ENCODE measurements around the gene TEX52. TPM values are rescaled to one million over a fixed set of nuclear protein-coding genes. Genes with fewer than 3 reads are reported as not detected.
"Not testable (repeated sequence)": the region's sequence is repeated elsewhere in the genome, so short reads cannot be mapped to it uniquely, and the experiment has no call there.

The TEX52 gene
- total RNA-seq, 1 experiment from 2014 or later = not detected

- H3K4me1 ChIP-seq (ENCODE audit: insufficient read depth, low read length, poor library complexity, severe bottlenecking) = no peaks in the 10 kb centered on the region
- no peak overlapping the region for H3K27ac ChIP-seq (ENCODE audit: low read depth, low read length, poor library complexity, severe bottlenecking)
- no peak for DNase-seq (ENCODE audit: low spot score)
- no peak overlapping the region for H3K4me3 ChIP-seq (ENCODE audit: low read depth, low read length, poor library complexity, severe bottlenecking)
- intact Hi-C loops (cut with micrococcal nuclease; ENCODE audit: unreplicated experiment) = no loop called here
- no TSS peak for BruUV-seq (replicated peaks)
- ChIA-PET CTCF (interaction anchor here (0.8 kb wide), 1 partner anchor 177 kb away, joined by 3 read pairs; no protein-coding TSS in a partner anchor), POLR2A (ENCODE audit: low non-redundant PET) (interaction anchor here (0.6 kb wide), 1 partner anchor 827 kb away, joined by 4 read pairs; no protein-coding TSS in a partner anchor)
- H3K9me3 ChIP-seq (ENCODE audit: low read depth, low read length, poor library complexity, severe bottlenecking) = no peaks in the 10 kb centered on the region
- H3K27me3 ChIP-seq (replicated peaks; ENCODE audit: insufficient read depth, low read depth, low read length, poor library complexity) = no peaks in the 10 kb centered on the region
- TF ChIP-seq CTCF (conservative IDR thresholded peaks at IDR 0.05; ENCODE audit: low read depth, low read length) = no peak
- no peak for TF ChIP-seq EZH2 (IDR thresholded peaks at IDR 0.05; ENCODE audit: borderline replicate concordance, low read depth, low read length, poor library complexity, severe bottlenecking)
- peaks cover 90% of the 10 kb centered on the region for H3K36me3 ChIP-seq (ENCODE audit: insufficient read depth, low read length, poor library complexity, severe bottlenecking)
Observed at GRCh38 chr12:2864198-2864597, 7.4 kb upstream of the TEX52 start.

- H3K9me3 ChIP-seq (ENCODE audit: low read depth, low read length, poor library complexity, severe bottlenecking); DNase-seq (ENCODE audit: low spot score); H3K27ac ChIP-seq (ENCODE audit: low read depth, low read length, poor library complexity, severe bottlenecking); BruUV-seq (replicated peaks); H3K4me1 ChIP-seq (ENCODE audit: insufficient read depth, low read length, poor library complexity, severe bottlenecking); H3K27me3 ChIP-seq (replicated peaks; ENCODE audit: insufficient read depth, low read depth, low read length, poor library complexity); intact Hi-C loops (cut with micrococcal nuclease; ENCODE audit: unreplicated experiment); H3K4me3 ChIP-seq (ENCODE audit: low read depth, low read length, poor library complexity, severe bottlenecking): not testable (repeated sequence)
- peaks cover 90% of the 10 kb centered on the region for H3K36me3 ChIP-seq (ENCODE audit: insufficient read depth, low read length, poor library complexity, severe bottlenecking)
- ChIA-PET POLR2A (ENCODE audit: low non-redundant PET) (interaction anchor here (0.6 kb wide), 1 partner anchor 826 kb away, joined by 4 read pairs; no protein-coding TSS in a partner anchor), CTCF (interaction anchor here (0.8 kb wide), 1 partner anchor 178 kb away, joined by 3 read pairs; no protein-coding TSS in a partner anchor)
Observed at GRCh38 chr12:2863402-2863801, 6.6 kb upstream of the TEX52 start.

GRCh38 chr12:2862876-2863275 lies 6.0 kb upstream of the TEX52 start:
- Histone ChIP-seq H3K9me3 (ENCODE audit: low read depth, low read length, poor library complexity, severe bottlenecking) (no peaks in the 10 kb centered on the region), H3K4me1 (ENCODE audit: insufficient read depth, low read length, poor library complexity, severe bottlenecking) (no peaks in the 10 kb centered on the region), H3K4me3 (ENCODE audit: low read depth, low read length, poor library complexity, severe bottlenecking) (no peak overlapping the region), H3K36me3 (ENCODE audit: insufficient read depth, low read length, poor library complexity, severe bottlenecking) (peaks cover 90% of the 10 kb centered on the region), H3K27ac (ENCODE audit: low read depth, low read length, poor library complexity, severe bottlenecking) (no peak overlapping the region), H3K27me3 (replicated peaks; ENCODE audit: insufficient read depth, low read depth, low read length, poor library complexity) (no peaks in the 10 kb centered on the region)
- DNase-seq (ENCODE audit: low spot score) = no peak
- no TSS peak for BruUV-seq (replicated peaks)
- TF ChIP-seq CTCF (conservative IDR thresholded peaks at IDR 0.05; ENCODE audit: low read depth, low read length) (no peak), EZH2 (IDR thresholded peaks at IDR 0.05; ENCODE audit: borderline replicate concordance, low read depth, low read length, poor library complexity, severe bottlenecking) (no peak)
- ChIA-PET CTCF (no interaction called here), POLR2A (ENCODE audit: low non-redundant PET) (no interaction called here)
- intact Hi-C loops (cut with micrococcal nuclease; ENCODE audit: unreplicated experiment) = no loop called here

- ChIA-PET CTCF (no interaction called here), POLR2A (ENCODE audit: low non-redundant PET) (no interaction called here)
- no peak for DNase-seq (ENCODE audit: low spot score)
- intact Hi-C loops (cut with micrococcal nuclease; ENCODE audit: unreplicated experiment) = no loop called here
- Histone ChIP-seq H3K27ac (ENCODE audit: low read depth, low read length, poor library complexity, severe bottlenecking) (no peak overlapping the region), H3K27me3 (replicated peaks; ENCODE audit: insufficient read depth, low read depth, low read length, poor library complexity) (no peaks in the 10 kb centered on the region), H3K36me3 (ENCODE audit: insufficient read depth, low read length, poor library complexity, severe bottlenecking) (peaks cover 68% of the 10 kb centered on the region), H3K9me3 (ENCODE audit: low read depth, low read length, poor library complexity, severe bottlenecking) (no peaks in the 10 kb centered on the region), H3K4me3 (ENCODE audit: low read depth, low read length, poor library complexity, severe bottlenecking) (no peak overlapping the region), H3K4me1 (ENCODE audit: insufficient read depth, low read length, poor library complexity, severe bottlenecking) (no peaks in the 10 kb centered on the region)
- TF ChIP-seq EZH2 (IDR thresholded peaks at IDR 0.05; ENCODE audit: borderline replicate concordance, low read depth, low read length, poor library complexity, severe bottlenecking) = no peak
- BruUV-seq (replicated peaks) = no TSS peak
Observed at GRCh38 chr12:2860170-2860569, 3.3 kb upstream of the TEX52 start.
